Left lung (tissue), 10 donors: ENCODE measurements around the gene NPAS4. TPM values are rescaled to one million over a fixed set of nuclear protein-coding genes. Genes with fewer than 3 reads are reported as not detected.

Experiments
- ATAC-seq: fragments of 200-7000 bp; cut with Tn5 transposase; one replicate; pipeline ENCODE4 v1.9.1; 2020; ENCODE audit warnings: moderate library complexity
- DNase-seq, 4 donors: peaks; one replicate each; pipeline ENCODE4 v3.0.0-alpha.2; 2013 to 2020
- H3K27ac ChIP-seq, 2 donors: fragments of 200-600 bp; sonication (generic) in 1 of 2; one replicate each; pipeline versions ENCODE4 v1.5.0 to v1.8.0; 2020 to 2021
- H3K27me3 ChIP-seq, 2 donors: fragments of 200-600 bp; sonication (generic) in 1 of 2; one replicate each; pipeline versions ENCODE4 v1.5.0 to v1.8.0; 2020 to 2021
- H3K36me3 ChIP-seq, 2 donors: fragments of 200-600 bp; sonication (generic) in 1 of 2; one replicate each; pipeline versions ENCODE4 v1.5.0 to v1.8.0; 2020 to 2021
- H3K4me1 ChIP-seq, 2 donors: fragments of 200-600 bp; one replicate each; pipeline ENCODE4 v1.8.0; 2021
- H3K4me3 ChIP-seq, 2 donors: fragments of 200-600 bp; sonication (generic) in 1 of 2; one replicate each; pipeline versions ENCODE4 v1.5.0 to v1.8.0; 2020 to 2021; ENCODE audit warnings: mild to moderate bottlenecking in 1 of 2
- H3K9me3 ChIP-seq, 2 donors: fragments of 200-600 bp; sonication (generic) in 1 of 2; one replicate each; pipeline versions ENCODE4 v1.5.0 to v1.8.0; 2020 to 2021
- CTCF ChIP-seq, 2 donors: fragments of 200-600 bp; sonication (generic) in 1 of 2; IDR thresholded peaks; one replicate each; pipeline versions ENCODE4 v1.5.0 to v1.8.0; 2021; ENCODE audit warnings: antibody characterized with exemption in 2 of 2
- intact Hi-C, 2 donors: fragments of 100-400 bp; cut with DNase I; formaldehyde crosslinking; loops; one replicate each; pipeline versions ENCODE4 v1.11.2 to v1.14.2; 2022
- polyA plus RNA-seq, 6 donors: library from polyadenylated mRNA; unstranded; fragments of 120-200 nt; gene quantifications; one replicate each; pipeline ENCODE4 v1.2.1, GENCODE V29; 2013; ENCODE audit not compliant: insufficient read length in 6 of 6
- total RNA-seq, 2 donors: library from RNA; stranded (reverse); fragmentation: NEBNext Ultra II Directional; extraction: Animal tissue kit (Norgen Biotek cat#: 25700); gene quantifications; one replicate each; pipeline ENCODE4 v1.2.1, GENCODE V29; 2021
- donor health status: DM: no; HTN: yes; CAD: no.
- donor health status: DM: no; HTN: no; CAD: no.

NPAS4 gene
- total and polyA plus RNA-seq, 8 donors: 0.06 to 0.64 (median 0.21) TPM; not detected in 1

- intact Hi-C loops: no loop called here
- no peak for TF ChIP-seq CTCF (IDR thresholded peaks at IDR 0.05)
- peaks cover 13 to 72% of the 10 kb centered on the region in 2 donors for H3K27me3 ChIP-seq
- DNase-seq (no peak), ATAC-seq (no peak)
- no peaks in the 10 kb centered on the region for H3K9me3 ChIP-seq
- no peak overlapping the region for H3K4me3 ChIP-seq
- peaks cover 0 to 4% of the 10 kb centered on the region in 2 donors for H3K4me1 ChIP-seq
- no peak overlapping the region for H3K27ac ChIP-seq
- no peaks in the 10 kb centered on the region for H3K36me3 ChIP-seq
These were observed 1.9 kb upstream of the NPAS4 start for GRCh38 chr11:66418986-66419308.

- Histone ChIP-seq H3K9me3 (no peaks in the 10 kb centered on the region), H3K27me3 (peaks cover 13 to 63% of the 10 kb centered on the region in 2 donors), H3K4me3 (no peak overlapping the region), H3K36me3 (no peaks in the 10 kb centered on the region), H3K4me1 (peaks cover 0 to 4% of the 10 kb centered on the region in 2 donors), H3K27ac (no peak overlapping the region)
- TF ChIP-seq CTCF (IDR thresholded peaks at IDR 0.05): no peak
- DNase-seq (no peak), ATAC-seq (no peak)
- intact Hi-C loops: no loop called here
These were observed 1.0 kb upstream of the NPAS4 start for GRCh38 chr11:66419825-66420224.

- peaks cover 13 to 53% of the 10 kb centered on the region in 2 donors for H3K27me3 ChIP-seq
- intact Hi-C loops: no loop called here
- H3K9me3 ChIP-seq: no peaks in the 10 kb centered on the region
- no peak for TF ChIP-seq CTCF (IDR thresholded peaks at IDR 0.05)
- DNase-seq: peak; percentile 88 to 94 (median 89)
- no peak overlapping the region for H3K4me3 ChIP-seq
- no peaks in the 10 kb centered on the region for H3K36me3 ChIP-seq
- H3K4me1 ChIP-seq: peaks cover 0 to 4% of the 10 kb centered on the region in 2 donors
- H3K27ac ChIP-seq: no peak overlapping the region
- peak; percentile 98 for ATAC-seq
These were observed 814 bp downstream of the NPAS4 start for GRCh38 chr11:66421492-66422205.

- no peaks in the 10 kb centered on the region for H3K36me3 ChIP-seq
- peaks cover 0 to 10% of the 10 kb centered on the region in 2 donors for H3K27me3 ChIP-seq
- no peaks in the 10 kb centered on the region for H3K9me3 ChIP-seq
- no peak for TF ChIP-seq CTCF (IDR thresholded peaks at IDR 0.05)
- H3K4me1 ChIP-seq: no peaks in the 10 kb centered on the region
- intact Hi-C loops: no loop called here
- no peak overlapping the region for H3K4me3 ChIP-seq
- DNase-seq: no peak
- no peak overlapping the region for H3K27ac ChIP-seq
- no peak for ATAC-seq
These were observed 5.5 kb downstream of the NPAS4 start for GRCh38 chr11:66426314-66426713.

GRCh38 chr11:66428933-66429332, 8.1 kb downstream of the NPAS4 start:
- ATAC-seq (no peak), DNase-seq (no peak)
- intact Hi-C loops: no loop called here
- H3K4me1 ChIP-seq: no peaks in the 10 kb centered on the region
- TF ChIP-seq CTCF (IDR thresholded peaks at IDR 0.05): no peak
- no peaks in the 10 kb centered on the region for H3K9me3 ChIP-seq
- no peak overlapping the region for H3K27ac ChIP-seq
- peaks cover 0 to 4% of the 10 kb centered on the region in 2 donors for H3K36me3 ChIP-seq
- peaks cover 0 to 10% of the 10 kb centered on the region in 2 donors for H3K27me3 ChIP-seq
- H3K4me3 ChIP-seq: no peak overlapping the region
